HUES64 (cell line): Measurements from ENCODE around the gene UAP1L1.

Experiments used
- H3K27ac ChIP-seq: 2 replicates; pipeline ENCODE4 v1.7.0; 2013; ENCODE audit warnings: low read depth, low read length, inconsistent platforms
- H3K27me3 ChIP-seq: 2 replicates; pipeline ENCODE4 v1.6.1; 2013; ENCODE audit warnings: mild to moderate bottlenecking, low read length; ENCODE audit not compliant: insufficient read depth
- H3K36me3 ChIP-seq: 2 replicates; pipeline ENCODE4 v1.6.1; 2013; ENCODE audit warnings: mild to moderate bottlenecking, low read length; ENCODE audit not compliant: insufficient read depth
- H3K4me1 ChIP-seq: 2 replicates; pipeline ENCODE4 v1.6.1; 2013; ENCODE audit warnings: mild to moderate bottlenecking, low read length, moderate library complexity; ENCODE audit not compliant: insufficient read depth
- H3K4me3 ChIP-seq: 2 replicates; pipeline ENCODE4 v1.5.1; 2013; ENCODE audit warnings: mild to moderate bottlenecking, low read length, moderate library complexity
- H3K9ac ChIP-seq: 2 replicates; pipeline ENCODE4 v1.6.1; 2013; ENCODE audit warnings: mild to moderate bottlenecking, low read depth, low read length
- H3K9me3 ChIP-seq: 2 replicates; pipeline ENCODE4 v1.6.1; 2013; ENCODE audit warnings: low read depth, low read length; ENCODE audit not compliant: insufficient read depth
- WGBS: fragments of 150-250, 120-280 bp; methylation state at CpG from one replicate; pipeline ENCODE4 v1.1.7; 2013; ENCODE audit warnings: missing lambda C conversion rate; 5-methylcytosine and 5-hydroxymethylcytosine counted together

Gene UAP1L1

GRCh38 chr9:137052293-137052692 lies 25.0 kb upstream of the UAP1L1 start:
- WGBS: 72% methylated on average over 7 of the region's 8 CpGs
- no peaks in the 10 kb centered on the region for H3K4me1 ChIP-seq
- no peak overlapping the region for H3K27ac ChIP-seq
- no peaks in the 10 kb centered on the region for H3K36me3 ChIP-seq
- no peak overlapping the region for H3K9ac ChIP-seq
- H3K27me3 ChIP-seq: peaks cover 85% of the 10 kb centered on the region
- no peaks in the 10 kb centered on the region for H3K9me3 ChIP-seq
- H3K4me3 ChIP-seq: no peak overlapping the region

- peak overlapping the region; percentile 50 for H3K4me3 ChIP-seq
- 14% methylated on average over 71 of the region's 71 CpGs for WGBS
- H3K27ac ChIP-seq: no peak overlapping the region
Observed at GRCh38 chr9:137052998-137053943, 24.0 kb upstream of the UAP1L1 start.

GRCh38 chr9:137053944-137054931 lies 23.1 kb upstream of the UAP1L1 start, which contains the start of gene ENTPD2:
ENTPD2 (minus strand) TSS chr9:137054061; CDS start chr9:137053997, 64 bp downstream.
- Histone ChIP-seq H3K36me3 (no peaks in the 10 kb centered on the region), H3K9me3 (no peaks in the 10 kb centered on the region), H3K9ac (no peak within 1 kb of the TSS; the same call in 1 of the 2 replicates), H3K4me3 (peak within 1 kb of the TSS; percentile 50), H3K27ac (no peak within 1 kb of the TSS), H3K27me3 (peaks cover 68% of the 10 kb centered on the region), H3K4me1 (no peaks in the 10 kb centered on the region)
- WGBS: 15% methylated on average over 90 of the region's 90 CpGs

More at GRCh38 chr9:137052998-137053943, 24.0 kb upstream of the UAP1L1 start:
- Histone ChIP-seq H3K4me1 (no peaks in the 10 kb centered on the region), H3K27me3 (peaks cover 75% of the 10 kb centered on the region), H3K36me3 (no peaks in the 10 kb centered on the region), H3K9me3 (no peaks in the 10 kb centered on the region), H3K9ac (no peak overlapping the region)

GRCh38 chr9:137054932-137055384 lies 22.4 kb upstream of the UAP1L1 start:
- peaks cover 60% of the 10 kb centered on the region for H3K27me3 ChIP-seq
- 90% methylated on average over 17 of the region's 17 CpGs for WGBS
- no peak overlapping the region; the same call in 1 of the 2 replicates for H3K9ac ChIP-seq

GRCh38 chr9:137055385-137056364 lies 21.6 kb upstream of the UAP1L1 start:
- Histone ChIP-seq H3K9ac (no peak overlapping the region), H3K4me3 (no peak overlapping the region), H3K36me3 (no peaks in the 10 kb centered on the region), H3K9me3 (no peaks in the 10 kb centered on the region), H3K4me1 (no peaks in the 10 kb centered on the region), H3K27ac (no peak overlapping the region), H3K27me3 (peaks cover 53% of the 10 kb centered on the region)
- 74% methylated on average over 28 of the region's 28 CpGs for WGBS

More at GRCh38 chr9:137054932-137055384, 22.4 kb upstream of the UAP1L1 start:
- Histone ChIP-seq H3K27ac (no peak overlapping the region), H3K4me3 (no peak overlapping the region; the same call in 1 of the 2 replicates), H3K9me3 (no peaks in the 10 kb centered on the region), H3K36me3 (no peaks in the 10 kb centered on the region), H3K4me1 (no peaks in the 10 kb centered on the region)

GRCh38 chr9:137056739-137057415 lies 20.4 kb upstream of the UAP1L1 start:
- Histone ChIP-seq H3K27me3 (peaks cover 42% of the 10 kb centered on the region), H3K36me3 (no peaks in the 10 kb centered on the region), H3K9ac (no peak overlapping the region), H3K27ac (no peak overlapping the region), H3K4me3 (no peak overlapping the region), H3K9me3 (no peaks in the 10 kb centered on the region), H3K4me1 (no peaks in the 10 kb centered on the region)
- WGBS: 93% methylated on average over 17 of the region's 17 CpGs

GRCh38 chr9:137057545-137057944 lies 19.8 kb upstream of the UAP1L1 start:
- H3K4me1 ChIP-seq: no peaks in the 10 kb centered on the region
- no peaks in the 10 kb centered on the region for H3K36me3 ChIP-seq
- no peak overlapping the region for H3K4me3 ChIP-seq
- H3K9ac ChIP-seq: no peak overlapping the region
- peaks cover 36% of the 10 kb centered on the region for H3K27me3 ChIP-seq
- WGBS: 90% methylated on average over 15 of the region's 16 CpGs
- no peaks in the 10 kb centered on the region for H3K9me3 ChIP-seq
- no peak overlapping the region for H3K27ac ChIP-seq

- no peak overlapping the region for H3K4me3 ChIP-seq
- no peak overlapping the region for H3K27ac ChIP-seq
- H3K27me3 ChIP-seq: peaks cover 24% of the 10 kb centered on the region
- H3K36me3 ChIP-seq: no peaks in the 10 kb centered on the region
- no peaks in the 10 kb centered on the region for H3K9me3 ChIP-seq
- H3K9ac ChIP-seq: no peak overlapping the region
- H3K4me1 ChIP-seq: no peaks in the 10 kb centered on the region
- 82% methylated on average over 9 of the region's 9 CpGs for WGBS
Observed at GRCh38 chr9:137058521-137059234, 18.6 kb upstream of the UAP1L1 start.

- Histone ChIP-seq H3K27me3 (no peaks in the 10 kb centered on the region), H3K36me3 (peaks cover 11% of the 10 kb centered on the region), H3K4me3 (no peak overlapping the region), H3K4me1 (no peaks in the 10 kb centered on the region), H3K9ac (no peak overlapping the region), H3K27ac (no peak overlapping the region), H3K9me3 (no peaks in the 10 kb centered on the region)
- 90% methylated on average over 15 of the region's 15 CpGs for WGBS
Observed at GRCh38 chr9:137062384-137062783, 14.9 kb upstream of the UAP1L1 start.
